Activated naive CD4-positive, alpha-beta T cell (primary cell): Measurements from ENCODE around the gene OR2M2.

Source experiments
- DNase-seq, 4 experiments: peaks; one replicate each; lab custom pipeline; 2025; lab: John Stamatoyannopoulos, UW

The OR2M2 gene

GRCh38 chr1:248174521-248174920 is at the start of gene OR2M2:
TSS of gene OR2M2 (plus strand) at chr1:248174821. CDS start at chr1:248179986, 5,165 bp downstream.
- DNase-seq, result no peak

DNA sequence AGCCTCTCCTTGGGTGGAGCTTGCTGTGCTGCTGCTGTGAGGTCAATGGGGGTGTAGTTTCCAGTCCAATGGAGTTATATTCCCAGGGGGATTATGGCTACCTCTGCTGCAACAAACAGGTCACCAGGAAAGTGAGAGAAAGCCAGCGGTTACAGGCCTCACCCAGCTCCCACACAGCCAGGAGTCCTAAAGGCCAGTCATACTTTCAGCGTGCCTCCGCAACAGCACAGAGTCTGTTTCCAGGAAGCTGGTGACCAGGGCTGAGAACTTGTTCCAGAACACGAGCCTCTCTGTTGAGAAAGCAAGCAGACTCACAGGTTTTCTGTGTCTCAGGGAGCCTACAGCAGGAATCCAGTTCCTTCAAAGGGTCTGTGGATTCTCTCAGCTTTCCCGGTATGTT is 47.0 kb upstream of the OR2M2 start:
- no peak for DNase-seq

- DNase-seq, result no peak
Measured at GRCh38 chr1:248136811-248137210, 37.8 kb upstream of the OR2M2 start.

DNA sequence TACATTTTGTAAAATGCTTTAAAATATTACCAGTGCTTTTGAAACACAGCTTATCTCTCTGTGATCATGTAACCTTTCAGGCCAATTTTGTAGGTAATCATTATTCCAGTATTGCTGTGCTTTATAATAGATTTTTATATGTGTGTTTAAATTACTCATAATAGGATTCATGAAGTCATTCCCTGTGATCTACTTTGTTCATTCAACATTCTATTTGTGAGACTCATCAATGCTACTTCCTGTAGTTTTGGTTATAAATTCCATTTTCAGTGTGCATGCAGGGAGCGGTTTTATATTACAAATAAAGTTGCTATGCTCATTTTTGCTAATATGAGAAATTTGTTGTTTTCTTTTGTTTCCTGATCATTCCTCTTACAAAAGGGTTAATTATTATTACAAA is 33.8 kb upstream of the OR2M2 start:
- no peak for DNase-seq

DNA sequence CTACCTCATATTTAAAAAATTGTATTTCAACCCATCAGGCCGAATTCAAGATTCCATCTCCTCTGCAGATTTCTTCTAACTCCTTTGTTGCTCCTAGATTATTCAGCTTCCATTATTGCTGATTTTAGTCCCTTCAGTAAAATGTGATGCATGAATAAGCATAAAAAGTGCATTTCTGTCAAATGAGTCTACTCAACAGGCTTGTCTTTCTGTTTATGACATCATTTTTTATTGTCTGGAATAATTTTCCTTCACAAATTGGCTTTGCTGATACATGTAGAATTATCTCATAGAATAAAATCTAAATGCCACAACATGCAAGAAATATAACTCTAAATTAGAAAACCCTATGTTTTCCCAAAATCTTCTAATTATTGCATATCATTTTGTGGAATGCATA is 31.3 kb upstream of the OR2M2 start:
- no peak for DNase-seq

- DNase-seq, result no peak
Measured at GRCh38 chr1:248144513-248145198, 30.0 kb upstream of the OR2M2 start, which contains the start of gene OR2M5. TSS of gene OR2M5 (plus strand) at chr1:248145148. CDS start at chr1:248145148, 0 bp downstream.

DNA sequence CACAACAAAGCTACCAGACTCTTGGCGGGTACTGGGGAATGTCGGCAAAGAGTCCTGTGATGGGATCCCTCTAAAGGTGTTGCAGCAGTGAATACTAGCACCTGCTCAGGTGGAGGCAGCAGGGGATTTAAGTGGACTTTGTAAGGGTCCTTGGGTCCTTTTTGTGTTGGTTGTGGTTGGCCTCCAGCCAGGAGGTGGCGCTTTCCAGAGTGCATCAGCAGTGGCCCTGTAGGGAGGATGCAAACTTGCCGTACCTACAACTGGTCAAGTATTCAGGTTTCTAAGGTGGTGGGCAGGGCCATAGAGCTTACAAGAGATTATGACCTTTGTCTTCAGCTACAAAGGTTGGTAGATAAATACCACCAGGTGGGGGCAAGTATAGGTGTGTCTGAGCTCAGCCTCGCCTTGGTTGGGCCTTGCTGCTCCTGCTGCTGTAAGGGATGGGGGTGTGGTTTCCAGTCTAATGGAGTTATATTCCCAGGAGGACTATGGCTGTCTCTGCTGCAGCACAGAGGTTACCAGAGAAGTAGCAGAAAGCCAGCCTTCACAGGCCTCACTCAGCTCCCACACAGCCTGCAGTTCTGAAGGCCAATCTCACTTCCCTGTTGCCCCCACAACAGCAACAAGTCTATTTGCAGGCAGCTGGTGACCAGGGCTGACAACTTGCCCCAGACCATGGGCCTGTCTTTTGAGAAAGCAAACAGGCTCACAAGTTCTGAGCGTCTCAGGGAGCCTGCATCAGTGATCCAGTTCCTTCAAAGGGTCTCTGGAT is 22.4 kb upstream of the OR2M2 start:
- DNase-seq, result no peak

- no peak for DNase-seq
Measured at GRCh38 chr1:248155927-248156326, 18.7 kb upstream of the OR2M2 start.

- DNase-seq, result no peak
Measured at GRCh38 chr1:248158758-248159157, 15.9 kb upstream of the OR2M2 start.

DNA sequence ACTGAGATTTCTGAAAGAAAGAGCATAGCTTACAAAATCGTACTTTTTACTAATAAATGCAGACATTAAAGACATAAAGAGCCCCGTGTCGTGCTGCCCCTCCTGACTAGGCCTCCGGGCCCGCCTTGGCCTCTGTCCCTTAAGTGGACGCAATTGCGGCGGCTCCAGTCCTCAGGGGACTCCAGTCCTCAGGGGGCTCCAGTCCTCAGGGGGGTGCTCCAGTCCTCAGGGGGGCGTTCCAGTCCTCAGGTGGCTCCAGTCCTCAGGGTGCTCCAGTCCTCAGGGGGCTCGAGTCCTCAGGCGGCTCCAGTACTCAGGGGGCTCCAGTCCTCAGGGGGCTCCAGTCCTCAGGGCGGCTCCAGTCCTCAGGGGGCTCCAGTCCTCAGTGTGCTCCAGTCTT is 10.6 kb upstream of the OR2M2 start:
- DNase-seq, result no peak

- DNase-seq, result no peak
Measured at GRCh38 chr1:248165186-248165585, 9.4 kb upstream of the OR2M2 start.

GRCh38 chr1:248183996-248184395 is 9.4 kb downstream of the OR2M2 start:
- DNase-seq, result no peak

DNA sequence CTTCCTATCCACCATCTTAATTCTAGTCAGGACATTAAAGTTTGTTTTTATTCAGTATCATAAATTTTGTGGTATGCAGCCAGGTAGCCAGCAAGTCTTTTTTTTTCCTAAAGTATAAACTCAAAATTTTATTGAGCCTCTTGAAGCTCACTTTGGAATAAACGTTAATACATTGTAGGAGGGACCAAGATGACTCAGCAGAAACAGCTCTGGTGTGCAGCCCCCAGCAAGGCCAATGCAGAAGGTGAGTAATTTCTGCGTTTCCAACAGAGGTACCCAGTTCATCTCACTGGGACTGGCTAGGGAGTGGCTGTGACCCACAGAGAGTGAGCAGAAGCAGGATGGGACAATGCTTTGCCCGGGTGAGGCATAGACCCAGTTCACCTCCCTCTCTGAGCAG is 12.7 kb downstream of the OR2M2 start:
- no peak for DNase-seq

- DNase-seq, result no peak
Measured at GRCh38 chr1:248189026-248189425, 14.4 kb downstream of the OR2M2 start.

GRCh38 chr1:248194117-248194516 is 19.5 kb downstream of the OR2M2 start:
- no peak for DNase-seq

- DNase-seq, result no peak
Measured at GRCh38 chr1:248196965-248197364, 22.3 kb downstream of the OR2M2 start, which contains the start of gene OR2M3. TSS of gene OR2M3 (plus strand) at chr1:248197265. CDS start at chr1:248203068, 5,803 bp downstream.

GRCh38 chr1:248215880-248216279 is 41.3 kb downstream of the OR2M2 start:
- DNase-seq, result no peak

DNA sequence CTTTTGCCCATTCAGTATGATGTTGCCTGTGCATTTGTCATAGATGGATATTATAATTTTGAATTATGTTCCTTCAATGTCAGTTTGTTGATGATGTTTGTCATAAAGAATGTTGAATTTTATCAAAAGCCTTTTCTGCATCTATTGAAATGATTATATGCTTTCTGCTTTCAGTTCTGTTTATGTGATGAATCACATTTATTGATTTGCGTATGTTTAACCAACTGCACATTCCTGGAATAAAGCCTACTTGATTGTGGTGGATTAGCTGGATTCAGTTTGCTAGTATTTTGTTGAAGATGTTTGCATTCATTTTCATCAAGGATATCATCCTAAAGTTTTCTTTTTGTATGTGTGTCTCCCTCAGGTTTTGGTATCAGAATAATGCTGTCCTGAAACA is 50.9 kb downstream of the OR2M2 start:
- DNase-seq, result no peak

DNA sequence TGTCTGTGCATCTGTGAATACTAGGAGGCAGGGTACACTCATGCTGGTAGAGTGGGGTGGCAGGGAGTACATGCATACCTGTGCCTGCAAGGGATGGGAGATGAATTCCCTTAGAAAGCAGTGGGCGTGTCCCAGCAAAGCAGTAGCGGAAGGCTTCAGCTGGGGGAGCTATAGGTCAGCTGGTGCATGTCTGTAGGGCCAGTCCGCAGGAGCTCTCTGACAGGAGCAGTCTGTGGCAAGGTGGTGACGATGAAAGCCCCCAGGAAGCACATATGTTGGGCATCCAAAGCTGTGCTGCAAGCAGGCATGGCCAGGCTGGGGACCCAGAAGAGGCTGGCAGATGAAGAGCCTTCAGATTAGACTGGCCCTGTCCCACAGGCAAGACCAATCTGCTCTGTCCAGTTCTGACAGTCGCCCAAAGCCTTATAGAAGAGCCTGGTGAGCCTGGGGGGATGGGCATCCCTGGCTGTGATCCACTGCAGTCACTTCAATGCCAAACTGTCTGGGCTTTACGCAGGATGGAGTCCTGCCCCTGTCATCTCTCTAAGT is 54.8 kb downstream of the OR2M2 start:
- no peak for DNase-seq
